ENCODE results near the gene ADCYAP1R1. TPM values are rescaled to one million over a fixed set of nuclear protein-coding genes. Genes with fewer than 3 reads are reported as not detected.

The ADCYAP1R1 gene
- total RNA-seq, 1 donor from 2014 or later, result 8.3 TPM

DNA sequence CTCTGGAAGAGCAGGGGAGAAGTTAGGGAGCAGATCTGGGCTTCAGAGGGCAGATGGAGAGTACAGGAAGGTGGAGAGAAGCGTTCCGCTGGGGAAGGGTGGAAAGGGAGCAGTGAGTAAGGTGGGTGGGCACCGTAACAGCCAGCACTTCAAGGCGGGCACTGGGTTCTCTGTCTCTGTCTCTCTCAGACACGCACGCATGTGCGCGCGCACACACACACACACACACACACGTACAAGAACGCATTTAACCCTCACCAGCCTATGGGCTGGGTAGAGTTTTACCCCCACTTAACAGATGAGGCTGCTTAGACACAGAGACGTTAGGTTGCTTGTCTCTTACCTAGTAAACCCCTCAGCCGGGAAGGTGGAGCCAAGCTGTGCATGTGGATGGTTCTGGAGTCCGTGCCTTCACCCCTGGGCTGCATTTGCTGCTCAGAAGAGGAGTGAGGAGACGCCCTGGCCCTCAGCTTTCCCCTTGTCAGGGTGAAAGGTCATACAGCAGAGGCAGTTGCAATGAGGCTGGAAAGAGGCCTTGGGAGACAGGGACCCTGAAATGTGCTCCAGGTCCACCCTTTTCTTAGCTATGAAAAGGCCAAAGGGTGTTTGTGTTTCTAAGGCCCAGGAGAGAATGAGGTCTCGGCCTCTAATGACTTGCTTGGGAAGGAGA is 16.0 kb downstream of the ADCYAP1R1 start:
- DNase-seq, result no peak

DNA sequence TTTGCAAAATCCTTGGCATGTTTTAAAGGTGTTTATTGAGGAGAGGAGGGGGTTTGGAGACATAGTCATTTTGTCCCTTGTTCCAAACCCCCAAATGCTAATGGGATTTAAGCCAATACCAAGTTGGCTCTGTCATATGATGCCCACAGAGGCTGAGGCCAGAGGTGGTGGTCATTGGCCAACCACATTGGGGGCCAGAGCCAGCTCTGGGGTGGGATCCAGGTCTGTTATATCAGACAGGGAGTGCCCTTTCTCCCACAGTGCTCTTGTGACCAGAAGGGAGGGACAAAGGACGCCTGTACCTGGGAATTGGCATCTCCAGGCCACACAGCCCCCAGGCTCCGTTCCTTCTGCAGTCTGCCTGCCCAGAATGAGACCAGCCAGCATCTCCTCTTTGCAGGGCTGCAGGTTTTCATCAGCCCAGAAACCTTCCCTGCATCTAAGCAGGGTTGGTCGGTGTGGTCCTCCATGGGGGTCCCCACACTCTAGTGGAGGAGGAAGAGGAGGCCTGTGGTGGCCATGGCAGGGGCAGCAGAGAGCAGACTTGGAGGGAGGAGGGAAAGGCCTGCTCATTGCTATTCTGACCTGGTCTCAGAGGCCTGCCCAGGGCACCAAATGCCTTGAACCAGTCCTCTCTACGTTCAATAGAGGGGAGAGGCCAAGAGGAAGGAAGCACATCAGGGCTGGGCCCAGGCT is 17.9 kb downstream of the ADCYAP1R1 start:
- DNase-seq, result no peak

GRCh38 chr7:31070991-31071644 is 19.0 kb downstream of the ADCYAP1R1 start:
- peak; percentile 51 for DNase-seq

DNA sequence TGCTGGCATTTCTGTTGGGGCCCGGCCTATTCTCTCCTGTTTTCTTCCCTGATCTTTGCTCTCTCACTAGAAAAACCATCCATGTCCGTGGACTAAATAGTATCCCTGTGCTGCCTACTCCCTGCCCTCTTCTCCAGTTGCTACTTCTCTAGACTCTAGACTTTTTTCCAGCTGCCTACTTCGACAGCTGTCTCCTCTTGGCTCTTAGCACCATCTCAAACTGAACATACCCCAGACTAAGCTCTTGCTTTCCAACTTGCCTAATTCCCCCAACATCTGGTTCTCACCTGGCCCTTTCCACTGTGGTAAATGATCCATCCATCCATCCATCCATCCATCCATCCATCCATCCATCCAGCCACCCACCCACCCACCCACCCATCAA is 19.5 kb downstream of the ADCYAP1R1 start:
- peak; percentile 90 for DNase-seq

- no peak for DNase-seq
These were observed 21.4 kb downstream of the ADCYAP1R1 start for GRCh38 chr7:31073326-31074119.

- DNase-seq, result no peak
These were observed 21.9 kb downstream of the ADCYAP1R1 start for GRCh38 chr7:31074120-31074383.

GRCh38 chr7:31074403-31075085 is 22.4 kb downstream of the ADCYAP1R1 start:
- DNase-seq, result peak; percentile 89

- no peak for DNase-seq
These were observed 22.9 kb downstream of the ADCYAP1R1 start for GRCh38 chr7:31075086-31075405.

GRCh38 chr7:31076051-31076450 is 23.9 kb downstream of the ADCYAP1R1 start:
- DNase-seq, result no peak

DNA sequence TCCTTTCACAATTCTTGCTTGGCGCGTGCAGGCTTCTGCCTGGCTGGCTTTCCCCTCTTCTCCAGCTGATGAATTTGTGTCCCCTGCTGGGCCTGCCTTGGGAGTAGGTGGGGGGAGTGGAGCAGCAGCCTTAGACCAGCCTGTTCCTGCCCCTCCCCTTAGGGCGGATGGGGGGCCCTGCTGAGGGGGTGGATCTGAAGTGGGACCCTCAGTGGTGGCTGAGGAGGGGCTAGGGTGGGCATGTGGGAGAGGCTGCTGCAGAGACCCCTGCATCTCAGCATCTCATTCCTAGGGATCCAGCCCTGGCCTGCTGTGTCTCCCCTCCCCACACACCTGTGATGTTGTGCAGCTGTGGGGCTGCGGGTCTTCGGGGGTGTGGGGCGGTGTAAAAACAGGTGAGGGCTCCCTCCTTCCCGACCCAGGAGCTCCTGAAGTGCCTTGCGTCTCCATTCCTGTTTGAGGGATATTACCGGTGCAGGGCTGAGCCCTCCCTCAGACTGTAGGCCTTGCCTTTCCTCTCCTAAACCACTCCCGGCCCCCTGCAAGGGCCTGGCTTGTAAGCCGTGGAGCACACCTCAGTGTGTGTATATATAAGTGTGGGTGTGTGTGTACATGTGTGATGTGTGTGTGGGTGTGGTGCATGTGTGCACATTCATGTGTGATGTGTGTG is 24.7 kb downstream of the ADCYAP1R1 start:
- no peak for DNase-seq

DNA sequence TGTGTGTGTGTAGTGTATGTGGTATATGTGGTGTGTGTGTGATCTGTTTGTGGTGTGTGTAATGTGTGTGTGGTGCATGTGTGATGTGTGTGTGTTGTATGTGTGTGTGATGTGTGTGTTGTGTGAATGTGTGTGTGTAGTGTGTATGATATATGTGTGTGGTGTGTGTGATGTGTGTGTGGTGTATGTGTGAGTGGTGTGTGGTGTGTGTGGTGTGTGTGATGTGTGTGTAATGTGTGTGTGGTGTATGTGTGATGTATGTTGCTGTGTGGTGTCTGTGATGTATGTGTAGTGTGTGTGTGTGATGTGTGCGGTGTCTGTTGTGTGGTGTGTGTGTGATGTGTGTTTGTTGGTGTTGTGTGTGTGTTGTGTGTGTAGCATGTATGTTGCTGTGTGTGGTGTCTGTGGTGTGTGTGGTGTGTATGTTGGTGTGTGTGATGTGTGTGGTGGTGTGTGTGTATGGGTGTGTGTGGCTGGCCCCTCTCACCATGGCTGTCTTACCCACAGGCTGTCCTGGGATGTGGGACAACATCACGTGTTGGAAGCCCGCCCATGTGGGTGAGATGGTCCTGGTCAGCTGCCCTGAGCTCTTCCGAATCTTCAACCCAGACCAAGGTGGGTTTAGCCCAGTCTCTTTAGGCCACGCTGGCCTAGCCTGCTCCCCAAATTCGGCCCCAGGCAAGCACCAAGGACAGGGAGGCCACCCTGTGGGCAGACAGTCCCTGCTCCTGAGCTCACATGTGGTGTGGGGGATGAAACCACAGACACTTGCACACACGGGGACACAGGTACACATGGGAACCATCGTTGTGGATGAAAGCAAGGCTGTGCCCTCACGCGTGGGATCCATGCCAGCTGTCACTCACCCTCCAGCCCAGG is 25.6 kb downstream of the ADCYAP1R1 start:
- no peak for DNase-seq

GRCh38 chr7:31078363-31078990 is 26.4 kb downstream of the ADCYAP1R1 start:
- DNase-seq, result no peak

DNA sequence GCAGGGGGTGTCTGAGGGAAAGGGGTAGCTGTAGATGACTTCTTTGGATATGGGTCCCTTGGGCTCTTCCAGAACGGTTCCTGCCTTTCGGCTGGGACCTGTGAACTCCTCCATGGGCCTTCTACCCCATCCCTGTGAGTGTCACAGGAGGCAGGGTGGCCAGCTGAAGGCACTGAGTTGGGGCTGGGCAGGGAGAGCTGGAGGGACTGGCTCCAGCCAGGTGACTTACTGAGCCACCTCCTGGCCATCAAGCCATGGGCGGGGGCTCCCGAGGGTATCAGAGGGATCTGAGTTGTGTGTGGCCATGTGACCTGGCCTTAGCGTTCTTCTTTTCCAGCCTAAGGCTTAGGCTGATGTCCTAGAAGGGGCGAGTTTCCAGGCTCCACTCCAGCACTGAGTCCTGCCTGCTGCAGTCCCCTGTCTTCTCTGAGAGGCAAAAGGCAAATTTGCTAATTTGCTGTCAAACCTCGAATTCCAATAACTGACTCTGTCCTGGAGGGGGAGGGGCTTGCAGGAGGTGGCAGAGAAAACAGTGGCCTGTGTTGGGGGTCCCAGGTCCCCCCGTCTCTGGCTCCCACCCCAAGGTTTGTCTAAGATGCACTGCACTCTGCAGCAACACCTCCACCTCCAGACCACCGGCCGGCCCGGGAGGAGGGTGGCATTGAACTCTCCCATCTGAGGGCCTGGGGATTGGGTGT is 27.2 kb downstream of the ADCYAP1R1 start:
- DNase-seq, result no peak

DNA sequence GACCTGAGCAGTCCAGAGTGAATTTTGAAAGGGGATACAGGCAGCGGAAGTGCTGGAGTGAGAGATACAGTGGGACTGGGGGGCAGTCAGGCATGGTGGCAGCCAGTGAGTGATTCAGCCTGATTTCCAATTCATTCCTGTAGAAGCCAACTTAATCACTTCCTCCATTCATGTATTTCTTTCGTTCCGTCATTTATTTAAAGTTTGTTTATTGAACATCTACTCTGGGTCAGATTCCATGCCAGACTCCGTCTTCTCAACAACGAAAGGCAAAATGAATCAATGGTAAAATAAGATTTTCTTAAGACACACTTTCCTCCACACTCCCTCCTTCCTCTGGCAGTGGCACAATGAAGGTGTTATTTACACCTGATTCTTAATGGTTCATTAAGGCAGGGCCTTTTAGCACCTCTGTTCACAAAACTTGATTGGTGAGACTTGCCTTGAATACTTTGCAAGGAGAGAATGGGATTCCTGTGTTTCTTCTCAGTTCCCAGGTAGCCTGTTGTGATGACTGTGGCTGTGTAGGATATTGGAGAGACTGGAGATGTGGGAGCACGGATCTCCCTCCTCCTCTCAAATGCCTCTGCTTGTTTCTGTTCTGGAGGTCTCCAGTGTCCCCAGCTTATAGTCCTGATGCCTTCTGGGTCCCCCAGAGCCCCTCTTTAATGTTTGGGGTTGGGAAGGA is 27.9 kb downstream of the ADCYAP1R1 start:
- no peak for DNase-seq

DNA sequence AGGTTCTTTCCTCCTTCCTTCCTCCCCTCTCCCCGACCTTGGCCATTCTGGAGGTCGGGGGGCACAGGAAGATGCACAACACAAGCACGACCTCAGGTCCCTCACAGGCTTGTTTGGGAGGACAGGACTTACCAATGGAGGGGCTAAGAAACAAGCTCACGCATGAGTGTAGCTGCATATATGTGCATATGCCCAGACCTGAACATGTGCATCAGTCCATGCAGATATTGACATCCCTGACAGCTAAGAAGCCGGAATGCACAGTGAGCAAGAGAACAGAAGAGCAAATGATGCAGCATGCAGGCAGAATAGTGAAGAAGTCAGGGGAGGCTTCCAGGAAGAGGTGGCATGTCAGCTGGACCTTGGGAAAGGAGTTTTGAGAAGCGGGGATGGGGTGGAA is 28.7 kb downstream of the ADCYAP1R1 start:
- DNase-seq, result no peak

DNA sequence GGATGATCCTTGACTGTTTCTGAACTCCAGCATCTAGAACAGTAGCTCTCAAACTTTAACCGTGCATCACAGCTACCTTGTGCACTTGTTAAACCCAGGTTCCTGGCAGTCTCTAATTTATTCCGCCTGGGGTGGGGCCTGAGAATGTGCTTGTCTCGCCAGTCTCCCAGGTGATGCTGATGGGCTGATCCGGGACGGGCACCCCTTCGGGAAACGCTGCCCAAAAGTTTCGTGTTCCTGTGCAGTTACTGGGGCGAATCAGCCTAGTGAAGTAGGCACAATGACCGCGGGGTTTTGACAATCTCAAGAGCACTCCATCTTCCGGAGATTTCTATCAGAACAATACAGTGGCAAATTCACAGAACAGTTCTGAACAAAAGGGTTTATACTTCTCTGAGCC is 29.9 kb downstream of the ADCYAP1R1 start:
- DNase-seq, result no peak

GRCh38 chr7:31082447-31082846 is 30.3 kb downstream of the ADCYAP1R1 start:
- peak; percentile 68 for DNase-seq

DNA sequence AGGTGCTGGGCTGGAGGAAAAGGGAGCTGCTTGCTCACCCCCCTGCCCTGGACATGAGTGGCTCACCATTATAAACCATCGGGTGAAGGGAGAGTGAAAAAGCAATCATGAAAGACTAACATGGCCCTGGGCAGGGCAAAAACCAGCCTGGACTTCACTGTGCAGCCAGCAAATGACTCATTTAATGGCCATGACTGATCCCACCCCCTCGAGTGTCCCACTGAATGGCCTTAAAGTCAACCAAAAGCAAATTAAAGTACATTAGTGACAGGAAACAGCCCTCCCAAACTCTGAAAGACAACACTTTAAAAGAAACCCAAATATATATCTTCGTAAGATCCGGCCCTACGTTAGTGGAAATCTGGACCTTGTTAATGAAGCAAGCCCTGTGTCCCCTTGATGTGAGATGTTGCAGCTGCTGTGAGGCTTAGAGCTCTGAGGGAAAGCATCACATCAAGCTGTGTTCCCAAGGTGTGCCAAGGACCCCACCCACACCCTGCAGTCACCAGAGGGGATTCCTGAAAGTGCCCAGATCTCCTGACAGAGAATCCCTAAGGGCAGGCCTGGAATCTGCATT is 31.2 kb downstream of the ADCYAP1R1 start:
- DNase-seq, result peak; percentile 26

- DNase-seq, result no peak
These were observed 32.1 kb downstream of the ADCYAP1R1 start for GRCh38 chr7:31084226-31084625.
